HepG2 (cell line): Measurements from ENCODE around the gene NARF. TPM values are rescaled to one million over a fixed set of nuclear protein-coding genes. Genes with fewer than 3 reads are reported as not detected.

Source experiments
- EZH2 ChIP-seq: conservative IDR thresholded peaks from 2 replicates; pipeline ENCODE4 v1.6.1; 2012; ENCODE audit warnings: mild to moderate bottlenecking, low read depth, low read length, moderate library complexity
- FOXC1 ChIP-seq: sonication (generic); formaldehyde crosslinking; IDR thresholded peaks from 2 replicates; pipeline ENCODE4 v1.8.0; 2022; ENCODE audit warnings: mild to moderate bottlenecking, missing genetic modification reagents, borderline replicate concordance
- GATA4 ChIP-seq: sonication (generic); IDR thresholded peaks from 2 replicates; pipeline ENCODE4 v1.6.1; 2016; ENCODE audit warnings: antibody characterized with exemption, low read depth, borderline replicate concordance
- HMG20A ChIP-seq: IDR thresholded peaks from 2 replicates; pipeline ENCODE4 v1.6.1; 2016; ENCODE audit warnings: borderline replicate concordance
- HNF4A ChIP-seq: sonication (generic); formaldehyde crosslinking; IDR thresholded peaks from 2 replicates; pipeline ENCODE4 v1.4.0; 2020; ENCODE audit warnings: missing genetic modification reagents
- HNRNPUL1 ChIP-seq: fragments of 200-400 bp; formaldehyde crosslinking; IDR thresholded peaks from 2 replicates; pipeline ENCODE4 v1.6.1; 2017; ENCODE audit warnings: low read depth, mild to moderate bottlenecking, low read length, moderate library complexity
- KMT2B ChIP-seq: IDR thresholded peaks from 2 replicates; pipeline ENCODE4 v1.6.1; 2016; ENCODE audit warnings: missing genetic modification reagents, missing compliant biosample characterization
- MIER2 ChIP-seq: IDR thresholded peaks from 2 replicates; pipeline ENCODE4 v1.6.1; 2016; ENCODE audit warnings: missing biosample characterization, missing genetic modification reagents
- NFYC ChIP-seq: IDR thresholded peaks from 2 replicates; pipeline ENCODE4 v1.6.1; 2016; ENCODE audit warnings: missing genetic modification reagents, missing compliant biosample characterization
- RNF2 ChIP-seq: fragments of 450-650 bp; conservative IDR thresholded peaks from 2 replicates; pipeline ENCODE4 v1.6.1; 2016; ENCODE audit warnings: low read depth
- SIX1 ChIP-seq: sonication (generic); formaldehyde crosslinking; IDR thresholded peaks from 2 replicates; pipeline ENCODE4 v1.4.0; 2020; ENCODE audit warnings: missing genetic modification reagents, borderline replicate concordance
- TFE3 ChIP-seq: IDR thresholded peaks from 2 replicates; pipeline ENCODE4 v1.6.1; 2016
- TMF1 ChIP-seq: sonication (generic); formaldehyde crosslinking; IDR thresholded peaks from 2 replicates; pipeline ENCODE4 v1.8.1; 2022; ENCODE audit warnings: low read depth, missing genetic modification reagents
- ZNF350 ChIP-seq: sonication (generic); formaldehyde crosslinking; IDR thresholded peaks from 2 replicates; pipeline ENCODE4 v1.4.0; 2020; ENCODE audit warnings: mild to moderate bottlenecking, low read depth, missing genetic modification reagents, borderline replicate concordance
- ZNF503 ChIP-seq: sonication (generic); formaldehyde crosslinking; IDR thresholded peaks from 2 replicates; pipeline ENCODE4 v1.4.0; 2020; ENCODE audit warnings: missing genetic modification reagents
- ZNF512 ChIP-seq: sonication (generic); formaldehyde crosslinking; IDR thresholded peaks from 2 replicates; pipeline ENCODE4 v1.4.0; 2020; ENCODE audit warnings: mild to moderate bottlenecking, missing genetic modification reagents
- ZNF704 ChIP-seq: sonication (generic); formaldehyde crosslinking; IDR thresholded peaks from 2 replicates; pipeline ENCODE4 v1.8.1; 2023; ENCODE audit warnings: mild to moderate bottlenecking, inconsistent platforms, moderate library complexity, missing genetic modification reagents, borderline replicate concordance
- ZNF709 ChIP-seq: sonication (generic); formaldehyde crosslinking; IDR thresholded peaks from 2 replicates; pipeline ENCODE4 v1.5.0; 2020; ENCODE audit warnings: mild to moderate bottlenecking, missing genetic modification reagents
- ZNF710 ChIP-seq: sonication (generic); formaldehyde crosslinking; IDR thresholded peaks from 2 replicates; pipeline ENCODE4 v1.5.0; 2020; ENCODE audit warnings: mild to moderate bottlenecking, missing genetic modification reagents, borderline replicate concordance
- ZNF713 ChIP-seq: sonication (generic); formaldehyde crosslinking; IDR thresholded peaks from 2 replicates; pipeline ENCODE4 v1.4.0; 2020; ENCODE audit warnings: mild to moderate bottlenecking, missing genetic modification reagents
- ZNF740 ChIP-seq: sonication (generic); formaldehyde crosslinking; IDR thresholded peaks from 2 replicates; pipeline ENCODE4 v1.4.0; 2020; ENCODE audit warnings: missing genetic modification reagents
- ZNF792 ChIP-seq: IDR thresholded peaks from 2 replicates; pipeline ENCODE4 v1.6.1; 2016
- polyA plus RNA-seq, 8 experiments: library from polyadenylated mRNA; depleted of rRNA in 3 of 8; stranded (reverse) in 7 of 8; unstranded in 1 of 8; fragments of >200 nt; fragmentation: Illumina TruSeq in 4 of 8; extraction: Trizol in 4 of 8; gene quantifications; 2 replicates each; pipeline versions ENCODE4 v1.2.1 to v1.2.3, GENCODE V29; 2011 to 2016; ENCODE audit warnings: low read depth in 4 of 8, missing spikeins in 1 of 8, mixed read lengths in 1 of 8; ENCODE audit not compliant: insufficient read depth in 1 of 8
- total RNA-seq, 5 experiments: library from RNA; depleted of rRNA; stranded (reverse); fragments of >200 nt; fragmentation: Illumina TruSeq; extraction: Trizol; gene quantifications; 2 replicates each; pipeline ENCODE4 v1.2.3, GENCODE V29; 2016; ENCODE audit warnings: low read depth in 1 of 5

Gene NARF
- total and polyA plus RNA-seq, 2 of the 13 experiments (the other 11 are each of a cell fraction or from before 2014, with no cell fraction given), result 61.1 to 144 TPM

GRCh38 chr17:82414548-82415281 lies 43.8 kb upstream of the NARF start (continued):
- peak; percentile 98 for TF ChIP-seq MIER2 (CRISPR knock-in tag)
- TF ChIP-seq ZNF713 (CRISPR knock-in tag), result no peak
- peak; percentile 91 for TF ChIP-seq TFE3 (CRISPR knock-in tag)
- TF ChIP-seq ZNF792, result peak; percentile 96
- peak; percentile 91 for TF ChIP-seq TMF1 (CRISPR knock-in tag)
- TF ChIP-seq HNRNPUL1, result no peak
- TF ChIP-seq FOXC1 (CRISPR knock-in tag), result peak; percentile 84; the same call in 1 of the 2 replicates
- no peak for TF ChIP-seq SIX1
- TF ChIP-seq ZNF350, result peak; percentile 70
- no peak; the same call in 1 of the 2 replicates for TF ChIP-seq ZNF709 (CRISPR knock-in tag)
- no peak for TF ChIP-seq GATA4
- peak; percentile 77 for TF ChIP-seq ZNF740 (CRISPR knock-in tag)
- TF ChIP-seq NFYC, result no peak
- peak; percentile 94 for TF ChIP-seq ZNF503 (CRISPR knock-in tag)
- no peak for TF ChIP-seq EZH2
- TF ChIP-seq ZNF512 (CRISPR knock-in tag), result no peak
- peak; percentile 51; the same call in 1 of the 2 replicates for TF ChIP-seq HMG20A (CRISPR knock-in tag)
- no peak for TF ChIP-seq HNF4A (CRISPR knock-in tag)
- 0 out of 2 replicates have a peak, but pooled peaks have one; percentile 73 for TF ChIP-seq ZNF704
- TF ChIP-seq KMT2B (CRISPR knock-in tag), result peak; percentile 77; the same call in 1 of the 2 replicates
- no peak for TF ChIP-seq RNF2
- 0 out of 2 replicates have a peak, but pooled peaks have one; percentile 68 for TF ChIP-seq ZNF710
